ENCODE results near the gene HNRNPH3. TPM values are rescaled to one million over a fixed set of nuclear protein-coding genes. Genes with fewer than 3 reads are reported as not detected.
"Not testable (repeated sequence)": the region's sequence is repeated elsewhere in the genome, so short reads cannot be mapped to it uniquely, and the experiment has no call there.

Gene HNRNPH3
- 110 TPM for total RNA-seq
- long read RNA-seq, transcript HNRNPH3-201 (10 exons, 2,339 nt) = major isoform, 27 of 107 reads
- long read RNA-seq, transcript HNRNPH3-202 (10 exons, 1,332 nt) = minor isoform, 9 of 107 reads
- long read RNA-seq, partial matches to known transcripts = 6 of 107 reads
- long read RNA-seq, other reads (novel, unspliced or antisense) = 62 of 107 reads

DNA sequence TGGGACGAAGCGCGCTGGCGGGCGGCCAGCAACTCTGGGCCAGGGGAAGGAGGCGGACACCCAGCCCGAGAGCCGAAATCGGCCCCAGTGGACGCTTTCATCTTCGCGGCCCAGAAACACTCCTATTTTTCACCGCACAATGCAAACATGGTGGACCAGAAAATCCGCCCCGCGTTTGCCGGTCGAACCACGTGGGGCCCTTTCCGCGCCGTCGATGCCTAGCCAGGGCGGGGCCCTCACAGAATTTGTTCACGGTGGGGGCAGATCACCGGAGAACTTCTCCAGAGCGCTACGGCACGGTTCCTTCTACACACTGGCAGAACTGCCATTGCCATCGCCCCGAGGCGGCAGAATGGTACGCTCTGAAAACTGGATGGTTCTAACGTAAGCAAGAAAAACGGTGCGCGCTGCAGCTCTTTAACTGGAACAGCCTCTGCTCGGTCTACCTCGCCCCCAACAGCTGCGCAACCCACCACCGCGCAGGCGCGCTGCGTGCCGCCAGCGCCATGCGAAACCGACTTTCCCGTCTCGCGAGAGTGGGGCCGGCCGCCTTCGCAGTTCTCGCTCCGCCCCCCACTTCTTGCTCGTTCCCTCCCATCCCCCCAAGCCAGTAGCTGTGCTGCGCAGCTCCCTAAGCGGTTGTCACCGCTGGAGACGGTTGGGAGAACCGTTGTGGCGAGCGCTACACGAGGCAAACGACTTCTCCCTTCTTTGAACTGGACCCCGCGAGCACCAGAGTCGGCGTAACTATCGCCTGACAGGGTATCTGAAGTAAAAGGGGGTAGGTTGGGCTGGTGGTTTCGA is at the start of gene HNRNPH3:
Gene HNRNPH3, plus strand, starts transcription at position 610 of the 804 bp plus-strand sequence. CDS start 5,158 bp downstream, outside the sequence.
- DNase-seq (ENCODE audit: low spot score) = peak; percentile 99

DNA sequence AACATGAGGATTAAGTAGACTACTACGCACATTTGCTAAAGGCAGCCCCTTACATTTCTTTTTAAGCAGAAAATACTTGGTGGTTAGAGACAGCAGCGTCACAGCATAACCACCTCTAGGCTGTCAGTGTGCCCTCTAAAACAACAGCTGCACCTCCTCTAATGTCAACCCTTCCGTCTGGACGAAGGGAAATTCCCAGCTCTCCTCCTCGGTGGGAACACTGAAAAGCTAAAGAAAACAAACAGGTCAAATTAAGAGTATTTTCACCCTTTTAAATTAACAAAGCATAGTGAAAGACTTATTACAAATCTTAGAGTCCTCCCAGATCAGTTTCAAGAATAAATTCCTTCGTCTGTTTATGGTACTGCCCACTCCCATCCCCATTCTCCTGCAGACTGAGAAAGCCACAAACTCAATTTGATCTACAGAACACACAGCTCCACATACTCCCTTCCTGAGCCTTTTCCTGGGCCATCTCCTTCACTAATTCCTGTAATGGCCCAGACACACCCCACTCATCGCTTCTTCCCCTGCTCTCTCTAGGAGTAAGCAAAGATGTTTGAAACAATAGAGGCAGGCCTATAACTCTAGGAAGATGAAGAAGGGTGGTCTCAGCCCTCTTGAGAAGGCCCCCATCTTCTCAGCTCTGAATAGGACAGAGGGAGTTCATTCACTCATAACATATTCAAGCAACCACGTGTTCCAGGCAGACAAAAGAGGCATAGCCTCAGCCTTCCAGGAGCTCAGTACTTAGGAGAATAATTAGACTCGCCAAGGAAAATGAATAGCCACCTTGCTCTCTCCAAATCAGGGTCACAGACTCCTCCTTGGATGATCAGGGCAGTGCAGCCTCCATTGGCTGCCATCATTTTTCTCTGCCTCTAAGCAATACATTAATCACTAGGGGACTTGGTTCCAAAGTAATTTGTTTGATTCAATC is 47.5 kb upstream of the HNRNPH3 start:
- DNase-seq (ENCODE audit: low spot score) = no peak

More for the DNA sequence above, at the start of gene HNRNPH3:
- intact Hi-C loops (cut with DNase I) = loop anchor here (10.0 kb wide), 1 partner anchor 257 kb away; the partner anchor contains the start of gene HERC4

DNA sequence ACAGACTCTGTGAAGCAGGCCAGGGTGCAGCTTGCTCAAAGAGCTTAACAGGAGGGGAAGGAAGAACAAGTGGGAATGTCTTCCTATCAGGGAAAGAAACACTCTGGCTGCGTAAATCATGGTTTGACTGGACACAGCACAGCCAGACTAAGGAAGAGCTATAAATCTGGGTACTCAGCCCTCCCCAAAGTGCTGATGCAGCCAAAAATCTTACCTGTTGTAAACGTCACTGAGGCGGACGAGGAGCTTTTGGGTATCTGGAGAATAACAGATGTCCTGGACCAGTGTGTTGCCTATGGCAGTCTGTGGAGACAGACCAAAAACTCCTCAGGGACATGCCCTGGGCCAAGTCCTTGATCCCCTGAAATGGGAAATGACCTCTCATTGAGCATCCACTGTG is 43.1 kb upstream of the HNRNPH3 start:
- DNase-seq (ENCODE audit: low spot score) = no peak
- intact Hi-C loops (cut with DNase I) = no loop called here

More for the DNA sequence above, 47.5 kb upstream of the HNRNPH3 start:
- intact Hi-C loops (cut with DNase I) = no loop called here

- intact Hi-C loops (cut with DNase I) = no loop called here
- no peak for DNase-seq (ENCODE audit: low spot score)
Observed at GRCh38 chr10:68290736-68291135, 41.1 kb upstream of the HNRNPH3 start.

DNA sequence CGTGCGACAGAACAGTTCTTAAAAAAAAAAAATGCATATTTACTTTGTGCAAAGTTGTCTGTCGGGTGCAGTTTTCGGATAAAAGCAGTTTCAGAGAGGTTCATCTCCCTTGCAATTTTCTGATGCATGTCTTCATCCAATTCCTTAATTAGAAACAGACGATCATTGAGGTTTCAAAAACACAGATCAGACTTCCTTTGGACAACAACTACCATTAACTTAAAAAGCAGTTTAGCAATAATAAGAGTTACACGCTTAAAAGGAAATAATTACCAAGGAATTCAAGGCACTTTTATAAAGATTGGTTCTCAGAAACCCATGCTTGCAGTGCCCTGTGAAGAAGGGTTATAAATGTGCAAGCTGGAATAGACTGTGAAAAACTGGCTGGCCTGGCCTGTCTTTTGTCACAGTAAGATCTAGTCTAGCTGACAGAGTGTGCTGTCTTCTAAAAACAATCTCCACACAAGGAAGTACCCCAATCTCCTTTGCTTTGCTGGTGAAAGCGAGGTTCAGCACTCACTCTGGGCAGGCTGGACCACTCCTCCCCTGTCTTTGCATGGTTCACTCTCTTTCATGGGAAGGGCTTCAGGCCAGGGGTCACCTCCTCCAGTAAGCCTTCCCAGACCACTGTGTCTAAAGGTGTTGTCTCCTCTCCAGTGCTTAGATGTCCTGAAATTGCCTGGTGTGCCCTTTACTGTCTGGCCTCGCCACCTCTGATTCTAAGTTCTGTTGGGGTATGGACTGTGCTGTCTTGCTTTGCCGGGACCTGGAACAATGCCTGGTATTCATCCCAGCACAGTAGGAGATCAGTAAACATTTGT is 34.8 kb upstream of the HNRNPH3 start:
- intact Hi-C loops (cut with DNase I) = no loop called here
- DNase-seq (ENCODE audit: low spot score) = no peak

DNA sequence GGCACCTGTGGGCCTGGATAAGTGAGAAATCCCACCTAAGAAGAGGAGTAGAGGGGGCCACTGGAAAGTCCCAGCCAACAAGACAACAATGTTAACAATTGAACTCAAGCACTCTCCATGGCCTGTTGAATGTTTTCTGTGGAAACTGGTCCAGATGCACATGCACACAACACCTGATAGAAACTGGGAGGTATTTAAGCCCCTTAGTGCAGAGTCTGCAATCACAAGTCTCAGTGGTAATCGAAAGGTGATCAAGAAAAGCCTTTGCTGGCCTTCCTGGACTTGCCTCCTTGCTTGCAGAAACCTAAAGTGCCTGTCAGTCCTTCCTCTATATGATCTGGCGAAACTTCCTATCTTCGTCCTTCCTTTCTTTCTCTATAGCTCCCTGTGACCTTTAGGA is 30.6 kb upstream of the HNRNPH3 start:
- intact Hi-C loops (cut with DNase I) = no loop called here
- DNase-seq (ENCODE audit: low spot score) = no peak

DNA sequence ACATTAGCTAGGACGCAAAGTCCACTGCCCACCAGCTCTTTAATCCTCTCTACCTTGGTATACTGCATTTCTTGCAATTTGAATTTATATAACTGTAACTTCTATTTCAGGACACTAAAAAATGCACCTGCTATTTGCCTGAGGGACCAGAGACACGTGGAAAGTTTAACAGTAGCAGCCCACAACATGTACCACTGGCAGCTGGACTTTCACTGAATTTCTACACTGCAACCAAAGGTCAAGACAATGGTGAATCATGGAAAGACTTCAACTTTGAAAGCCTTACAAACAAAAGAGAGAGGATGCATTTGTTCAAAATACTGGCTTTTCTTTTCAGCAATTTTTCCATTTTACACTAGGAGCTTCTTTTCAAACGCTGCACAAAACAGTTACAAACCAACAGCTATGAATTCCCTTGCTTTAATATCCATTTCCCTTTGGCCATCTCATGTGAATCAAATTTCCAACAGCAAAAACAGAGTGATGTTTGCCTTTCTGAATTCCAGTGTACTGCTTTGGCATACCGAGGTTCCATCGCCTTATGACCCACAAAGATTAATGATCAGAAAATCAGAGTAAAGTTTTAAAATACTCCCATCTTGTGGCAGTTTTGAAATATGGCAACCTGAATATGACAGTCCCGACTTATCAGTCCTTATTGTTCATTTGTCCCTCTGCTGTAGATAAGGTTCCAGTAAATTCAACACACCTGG is 29.9 kb upstream of the HNRNPH3 start:
- no peak for DNase-seq (ENCODE audit: low spot score)
- intact Hi-C loops (cut with DNase I) = loop anchor here (2.0 kb wide), 2 partner anchors 89 to 219 kb away; no protein-coding TSS in a partner anchor

DNA sequence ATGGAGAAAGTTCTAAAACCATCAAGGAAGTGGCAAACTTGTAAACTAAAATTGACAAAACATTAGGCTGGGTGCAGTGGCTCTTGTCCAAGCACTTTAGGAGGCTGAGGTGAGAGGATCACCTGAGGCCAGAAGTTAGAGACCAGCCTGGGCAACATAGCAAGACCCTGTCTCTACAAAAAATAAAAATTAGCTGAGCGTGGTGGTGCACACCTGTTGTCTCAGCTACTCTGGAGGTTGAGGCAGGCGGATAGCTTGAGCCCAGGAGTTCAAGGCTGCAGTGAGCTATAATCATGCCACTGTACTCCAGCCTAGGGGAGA is 29.4 kb upstream of the HNRNPH3 start:
- DNase-seq (ENCODE audit: low spot score) = no peak
- intact Hi-C loops (cut with DNase I) = loop anchor here (2.0 kb wide), 2 partner anchors 90 to 220 kb away; no protein-coding TSS in a partner anchor

GRCh38 chr10:68302871-68303270 is 29.0 kb upstream of the HNRNPH3 start:
- intact Hi-C loops (cut with DNase I) = loop anchor here (2.0 kb wide), 2 partner anchors 90 to 220 kb away; no protein-coding TSS in a partner anchor
- no peak for DNase-seq (ENCODE audit: low spot score)

- intact Hi-C loops (cut with DNase I) = loop anchor here (2.0 kb wide), 2 partner anchors 91 to 221 kb away; no protein-coding TSS in a partner anchor
- no peak for DNase-seq (ENCODE audit: low spot score)
Observed at GRCh38 chr10:68303849-68304412, 27.9 kb upstream of the HNRNPH3 start.

DNA sequence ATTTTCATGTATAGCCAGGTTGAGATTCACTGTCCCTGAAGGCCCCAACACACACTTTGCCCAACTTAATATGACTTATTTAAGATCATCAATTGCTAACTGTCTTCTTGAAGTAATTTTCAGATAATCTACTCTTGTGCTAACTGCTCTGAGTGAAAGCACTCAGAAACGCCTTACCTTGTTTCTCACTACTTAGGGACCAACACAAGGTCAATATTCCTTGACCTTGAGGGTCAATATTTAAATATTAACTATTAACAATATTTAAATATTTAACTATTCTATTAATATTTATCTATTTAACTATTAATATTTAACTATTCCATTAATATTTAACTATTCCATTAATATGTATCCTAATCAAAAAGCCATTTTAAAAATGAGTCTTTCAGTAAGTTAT is 26.0 kb upstream of the HNRNPH3 start:
- DNase-seq (ENCODE audit: low spot score) = no peak
- intact Hi-C loops (cut with DNase I) = no loop called here

GRCh38 chr10:68310531-68310930 is 21.3 kb upstream of the HNRNPH3 start:
- intact Hi-C loops (cut with DNase I) = no loop called here
- no peak for DNase-seq (ENCODE audit: low spot score)

DNA sequence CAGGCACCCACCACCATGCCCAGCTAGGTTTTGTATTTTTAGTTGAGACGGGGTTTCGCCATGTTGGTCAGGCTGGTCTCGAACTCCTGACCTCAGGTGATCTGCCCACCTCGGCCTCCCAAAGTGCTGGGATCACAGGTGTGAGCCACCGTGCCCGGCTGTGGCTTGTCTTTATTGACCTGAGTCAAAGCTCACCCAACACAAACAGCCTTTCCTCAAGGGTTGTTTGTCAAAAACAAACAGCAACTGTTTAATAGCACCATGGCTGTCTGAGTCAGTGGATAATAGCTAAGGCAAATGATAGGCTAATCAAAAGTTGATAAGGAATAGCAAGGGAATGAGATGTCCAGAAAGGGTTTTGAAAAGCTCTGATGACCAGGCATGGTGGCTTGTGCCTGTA is 16.9 kb upstream of the HNRNPH3 start:
- DNase-seq (ENCODE audit: low spot score); intact Hi-C loops (cut with DNase I): not testable (repeated sequence)

DNA sequence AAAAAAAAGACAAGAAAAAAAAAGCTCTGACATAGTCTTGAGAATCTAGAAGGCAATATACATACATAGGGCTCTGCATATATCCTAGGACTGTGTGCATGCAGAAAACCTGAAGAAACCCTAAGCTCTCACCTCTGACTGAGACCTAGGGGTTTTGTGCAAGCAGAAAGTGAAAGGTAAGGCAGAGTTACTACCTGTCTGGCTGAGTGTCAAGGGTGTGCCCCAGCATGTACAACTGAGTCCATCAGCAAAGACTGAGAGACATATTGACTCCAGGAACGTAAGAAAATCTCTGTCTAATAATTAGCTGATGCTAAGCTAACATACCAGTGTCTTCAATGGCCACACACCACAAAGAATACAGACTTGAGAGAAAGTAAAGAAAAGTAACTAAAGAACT is 16.3 kb upstream of the HNRNPH3 start:
- intact Hi-C loops (cut with DNase I) = no loop called here
- DNase-seq (ENCODE audit: low spot score) = no peak

DNA sequence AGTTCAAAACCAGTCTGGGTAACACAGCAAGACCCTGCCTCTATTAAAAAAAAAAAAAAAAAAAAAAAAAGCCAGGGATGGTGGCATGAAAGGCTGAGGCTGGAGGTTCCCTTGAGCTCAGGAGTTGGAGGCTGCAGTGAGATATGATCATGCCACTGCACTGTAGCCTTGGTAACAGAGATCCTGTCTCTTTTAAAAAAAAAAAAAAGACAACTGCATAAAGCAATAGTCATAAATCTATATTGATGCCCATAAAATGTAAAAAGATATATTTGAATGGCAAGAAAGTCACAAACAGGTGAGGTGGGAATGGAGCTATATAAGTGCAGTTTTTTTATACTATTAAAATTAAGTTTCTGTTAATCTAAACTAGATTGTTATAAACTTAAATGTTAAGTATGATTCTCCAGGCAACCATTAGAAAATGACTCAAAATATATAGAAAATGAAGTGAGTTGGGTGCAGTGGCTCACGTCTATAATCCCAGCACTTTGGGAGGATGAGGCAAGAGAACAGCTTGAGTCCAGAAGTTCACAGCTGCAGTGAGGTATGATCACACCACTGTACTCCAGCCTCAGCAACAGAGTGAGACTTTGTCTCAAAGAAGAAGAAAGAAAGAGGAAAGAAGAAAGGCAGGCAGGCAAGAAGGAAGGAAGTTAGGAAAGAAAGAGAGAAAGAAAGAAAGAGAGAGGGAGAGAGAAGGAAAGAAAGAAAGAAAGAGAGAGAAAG is 13.4 kb upstream of the HNRNPH3 start:
- DNase-seq (ENCODE audit: low spot score) = no peak
- intact Hi-C loops (cut with DNase I) = no loop called here

- intact Hi-C loops (cut with DNase I) = loop anchor here (10.0 kb wide), 1 partner anchor 440 kb away; the partner anchor contains the start of gene SIRT1
- DNase-seq (ENCODE audit: low spot score) = not testable (repeated sequence)
Observed at GRCh38 chr10:68324396-68324795, 7.5 kb upstream of the HNRNPH3 start.
